ENCODE measurements around the gene YWHAE.

DNA sequence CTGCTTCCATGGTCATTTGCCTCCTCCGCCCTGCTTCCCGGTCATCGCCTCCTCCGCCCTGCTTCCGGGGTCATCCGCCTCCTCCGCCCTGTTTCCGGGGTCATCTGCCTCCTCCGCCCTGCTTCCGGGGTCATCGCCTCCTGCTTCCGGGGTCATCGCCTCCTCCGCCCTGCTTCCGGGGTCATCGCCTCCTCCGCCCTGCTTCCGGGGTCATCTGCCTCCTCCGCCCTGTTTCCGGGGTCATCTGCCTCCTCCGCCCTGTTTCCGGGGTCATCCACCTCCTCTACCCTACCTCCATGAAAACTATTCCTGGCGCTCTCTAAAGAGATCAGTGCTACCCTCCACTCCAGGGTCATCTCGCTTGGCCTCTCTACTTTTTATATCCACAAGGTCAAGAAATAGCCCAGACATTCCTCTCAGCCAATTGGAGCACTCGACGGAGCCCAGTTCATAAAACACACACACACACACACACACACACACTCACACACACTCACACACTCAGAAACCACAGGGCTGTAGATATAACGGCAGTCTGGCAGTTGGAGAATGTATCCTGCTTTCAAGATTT lies 75.7 kb downstream of the YWHAE start:
- no peak for TF ChIP-seq POLR2A (IDR thresholded peaks at IDR 0.05; ENCODE audit: low read length)
- TF ChIP-seq GATA1 (IDR thresholded peaks at IDR 0.05; ENCODE audit: low read depth, low read length), result no peak

All from erythroblast (primary cell).